ENCODE data around the gene CLCNKA.

DNA sequence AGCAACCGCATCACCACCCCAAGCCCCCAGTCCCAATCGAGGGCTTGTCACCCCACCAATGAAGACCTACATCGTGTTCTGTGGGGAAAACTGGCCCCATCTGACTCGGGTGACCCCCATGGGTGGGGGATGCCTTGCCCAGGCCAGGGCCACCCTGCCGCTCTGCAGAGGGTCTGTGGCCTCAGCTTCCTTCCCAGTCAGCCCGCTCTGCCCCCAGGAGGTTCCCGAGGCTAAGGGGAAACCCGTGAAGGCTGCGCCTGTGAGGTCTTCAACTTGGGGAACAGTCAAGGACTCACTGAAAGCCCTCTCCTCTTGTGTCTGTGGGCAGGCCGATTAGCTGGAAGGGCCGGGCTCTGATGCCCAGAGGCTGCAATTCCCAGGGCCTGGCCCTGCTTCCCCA, 15.8 kb upstream of the CLCNKA start:
- TF ChIP-seq POLR2AphosphoS5 (IDR thresholded peaks at IDR 0.05; ENCODE audit: low read depth, low read length) = no peak
- no peak for TF ChIP-seq SIN3A (IDR thresholded peaks at IDR 0.05; ENCODE audit: borderline replicate concordance, insufficient read depth, low read length)
